Endodermal cell (in vitro differentiated cells): ENCODE results near the gene ACSL5. TPM values are rescaled to one million over a fixed set of nuclear protein-coding genes. Genes with fewer than 3 reads are reported as not detected.

Source experiments
- DNase-seq: peaks from one replicate; pipeline ENCODE4 v3.0.0-alpha.2; 2017
- H3K27ac ChIP-seq: 2 replicates; pipeline ENCODE4 v1.5.1; 2013; ENCODE audit warnings: mild to moderate bottlenecking, low read depth, low read length, moderate library complexity
- H3K27me3 ChIP-seq: 2 replicates; pipeline ENCODE4 v1.6.1; 2013; ENCODE audit warnings: mild to moderate bottlenecking, low read length, moderate library complexity; ENCODE audit not compliant: insufficient read depth, control insufficient read depth, poor library complexity, severe bottlenecking
- H3K36me3 ChIP-seq: 2 replicates; pipeline ENCODE4 v1.7.0; 2013; ENCODE audit warnings: mild to moderate bottlenecking, low read length, moderate library complexity; ENCODE audit not compliant: control insufficient read depth, insufficient read depth
- H3K4me1 ChIP-seq: one replicate; pipeline ENCODE4 v1.7.0; 2013; ENCODE audit warnings: low read length; ENCODE audit not compliant: control insufficient read depth, insufficient read depth
- H3K4me3 ChIP-seq: 2 replicates; pipeline ENCODE4 v1.5.1; 2013; ENCODE audit warnings: mild to moderate bottlenecking, low read length, moderate library complexity
- H3K9ac ChIP-seq: 2 replicates; pipeline ENCODE4 v1.6.1; 2013; ENCODE audit warnings: mild to moderate bottlenecking, low read length, moderate library complexity; ENCODE audit not compliant: poor library complexity, severe bottlenecking; ENCODE audit errors: extremely low read depth
- H3K9me3 ChIP-seq: 2 replicates; pipeline ENCODE4 v1.6.1; 2013; ENCODE audit warnings: mild to moderate bottlenecking, low read length, moderate library complexity; ENCODE audit not compliant: control insufficient read depth
- H3K27ac Mint-ChIP-seq: 2 replicates; pipeline ENCODE4 v1.8.0; 2020; ENCODE audit warnings: mixed read lengths
- H3K27me3 Mint-ChIP-seq: 2 replicates; pipeline ENCODE4 v1.8.0; 2021; ENCODE audit warnings: mild to moderate bottlenecking, mixed read lengths; ENCODE audit not compliant: insufficient read depth
- H3K36me3 Mint-ChIP-seq: 2 replicates; pipeline ENCODE4 v1.8.0; 2020; ENCODE audit warnings: low read depth, mixed read lengths
- H3K4me1 Mint-ChIP-seq: 2 replicates; pipeline ENCODE4 v1.8.0; 2020; ENCODE audit warnings: mixed read lengths
- H3K4me3 Mint-ChIP-seq: 2 replicates; pipeline ENCODE4 v1.8.0; 2020; ENCODE audit warnings: mild to moderate bottlenecking, moderate library complexity, mixed read lengths
- H3K9me3 Mint-ChIP-seq: 2 replicates; pipeline ENCODE4 v1.8.0; 2020; ENCODE audit warnings: mild to moderate bottlenecking, mixed read lengths
- WGBS, 2 experiments: methylation state at CpG; one replicate each; pipeline versions ENCODE4 v1.1.5 to v1.1.7; 2013; ENCODE audit warnings: missing lambda C conversion rate in 2 of 2, mixed read lengths in 1 of 2; ENCODE audit not compliant: insufficient coverage in 1 of 2, insufficient read length in 1 of 2; 5-methylcytosine and 5-hydroxymethylcytosine counted together
- total RNA-seq, 2 donors: library from RNA; stranded (reverse); fragmentation: NEBNext Ultra II Directional in 1 of 2; extraction: Animal tissue kit (Norgen Biotek cat#: 25700) in 1 of 2; gene quantifications; 2 replicates in 1 of 2; 3 replicates in 1 of 2; pipeline ENCODE4 v1.2.1, GENCODE V29; 2021
- TF ChIP-seq, protein P1 (sequence below): fragments of 200-600 bp; sonication (generic); conservative IDR thresholded peaks from 2 replicates; pipeline ENCODE4 v1.5.0; 2021; ENCODE audit warnings: antibody characterized with exemption, mild to moderate bottlenecking

ACSL5 gene
- total RNA-seq, 2 donors from 2014 or later: not detected

DNA sequence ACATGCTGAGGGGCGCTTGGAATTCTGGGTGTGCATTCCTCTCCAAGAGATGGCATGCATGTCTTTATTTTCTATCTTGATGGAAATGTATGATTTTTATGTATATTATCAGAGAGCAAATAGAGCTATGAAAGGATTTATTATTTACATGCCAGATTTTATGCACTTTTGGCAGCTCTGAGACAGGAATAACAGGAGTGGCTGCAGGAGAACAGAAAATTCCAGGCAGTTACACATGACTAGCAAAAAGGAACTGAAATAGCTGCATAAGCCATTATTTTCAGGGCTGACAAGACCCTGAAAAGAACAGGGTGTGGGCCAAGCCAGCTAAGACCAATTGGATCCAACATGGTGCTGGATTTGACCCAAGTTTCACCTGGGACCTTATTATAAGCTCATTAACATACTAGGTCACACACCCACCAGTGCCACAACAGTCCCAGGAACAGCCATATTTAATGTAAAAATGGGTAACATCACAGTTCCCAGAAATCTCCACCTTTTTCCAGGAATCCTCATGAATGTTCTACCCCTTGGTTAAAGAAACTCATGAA lies 43.2 kb upstream of the ACSL5 start:
- Histone ChIP-seq H3K27me3 (no peaks in the 10 kb centered on the region), H3K27ac (no peak overlapping the region), H3K9ac (no peak overlapping the region), H3K4me1 (peaks cover 9% of the 10 kb centered on the region), H3K9me3 (no peaks in the 10 kb centered on the region), H3K4me3 (no peak overlapping the region), H3K36me3 (no peaks in the 10 kb centered on the region)
- no peaks in the 10 kb centered on the region for H3K36me3 Mint-ChIP-seq
- H3K9me3 Mint-ChIP-seq: no peaks in the 10 kb centered on the region
- 94 to 100% methylated on average over 1 of the region's 1 CpG for WGBS, 2 experiments
- H3K4me3 Mint-ChIP-seq: no peak overlapping the region
- H3K27me3 Mint-ChIP-seq: peaks cover 8% of the 10 kb centered on the region
- no peak overlapping the region for H3K27ac Mint-ChIP-seq
- H3K4me1 Mint-ChIP-seq: peaks cover 9% of the 10 kb centered on the region
- TF ChIP-seq, protein P1, sequence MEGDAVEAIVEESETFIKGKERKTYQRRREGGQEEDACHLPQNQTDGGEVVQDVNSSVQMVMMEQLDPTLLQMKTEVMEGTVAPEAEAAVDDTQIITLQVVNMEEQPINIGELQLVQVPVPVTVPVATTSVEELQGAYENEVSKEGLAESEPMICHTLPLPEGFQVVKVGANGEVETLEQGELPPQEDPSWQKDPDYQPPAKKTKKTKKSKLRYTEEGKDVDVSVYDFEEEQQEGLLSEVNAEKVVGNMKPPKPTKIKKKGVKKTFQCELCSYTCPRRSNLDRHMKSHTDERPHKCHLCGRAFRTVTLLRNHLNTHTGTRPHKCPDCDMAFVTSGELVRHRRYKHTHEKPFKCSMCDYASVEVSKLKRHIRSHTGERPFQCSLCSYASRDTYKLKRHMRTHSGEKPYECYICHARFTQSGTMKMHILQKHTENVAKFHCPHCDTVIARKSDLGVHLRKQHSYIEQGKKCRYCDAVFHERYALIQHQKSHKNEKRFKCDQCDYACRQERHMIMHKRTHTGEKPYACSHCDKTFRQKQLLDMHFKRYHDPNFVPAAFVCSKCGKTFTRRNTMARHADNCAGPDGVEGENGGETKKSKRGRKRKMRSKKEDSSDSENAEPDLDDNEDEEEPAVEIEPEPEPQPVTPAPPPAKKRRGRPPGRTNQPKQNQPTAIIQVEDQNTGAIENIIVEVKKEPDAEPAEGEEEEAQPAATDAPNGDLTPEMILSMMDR: no peak
- DNase-seq: no peak

DNA sequence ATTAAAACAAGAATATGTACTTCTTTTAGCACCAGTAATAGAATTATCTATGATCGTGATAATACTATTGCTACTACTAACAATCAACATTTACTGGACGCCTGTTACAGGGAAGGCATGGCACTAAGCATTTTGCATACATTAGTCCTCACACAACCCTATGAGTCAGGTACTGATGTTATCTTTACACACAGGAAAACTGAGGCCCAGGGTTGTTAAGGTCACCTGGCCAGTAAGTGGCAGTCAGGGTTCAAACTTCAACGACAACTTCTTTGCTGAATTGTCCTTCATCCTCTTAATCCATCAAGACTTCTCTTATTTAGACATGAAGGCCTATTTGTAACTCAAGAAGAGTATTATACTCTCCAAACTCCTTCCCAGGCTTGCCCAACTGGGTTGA lies 41.9 kb upstream of the ACSL5 start:
- DNase-seq: no peak
- H3K36me3 Mint-ChIP-seq: no peaks in the 10 kb centered on the region
- H3K27me3 Mint-ChIP-seq: peaks cover 4% of the 10 kb centered on the region
- H3K4me1 Mint-ChIP-seq: peaks cover 13% of the 10 kb centered on the region
- peaks cover 14% of the 10 kb centered on the region for H3K4me1 ChIP-seq
- H3K9ac ChIP-seq: no peak overlapping the region
- no peak overlapping the region for H3K27ac ChIP-seq
- no peaks in the 10 kb centered on the region for H3K36me3 ChIP-seq
- H3K4me3 Mint-ChIP-seq: no peak overlapping the region
- TF ChIP-seq, protein P1: no peak
- no peaks in the 10 kb centered on the region for H3K27me3 ChIP-seq
- WGBS, 2 experiments: 92 to 97% methylated on average over 3 of the region's 3 CpGs
- no peak overlapping the region for H3K27ac Mint-ChIP-seq
- H3K9me3 ChIP-seq: no peaks in the 10 kb centered on the region
- H3K4me3 ChIP-seq: no peak overlapping the region
- no peaks in the 10 kb centered on the region for H3K9me3 Mint-ChIP-seq

DNA sequence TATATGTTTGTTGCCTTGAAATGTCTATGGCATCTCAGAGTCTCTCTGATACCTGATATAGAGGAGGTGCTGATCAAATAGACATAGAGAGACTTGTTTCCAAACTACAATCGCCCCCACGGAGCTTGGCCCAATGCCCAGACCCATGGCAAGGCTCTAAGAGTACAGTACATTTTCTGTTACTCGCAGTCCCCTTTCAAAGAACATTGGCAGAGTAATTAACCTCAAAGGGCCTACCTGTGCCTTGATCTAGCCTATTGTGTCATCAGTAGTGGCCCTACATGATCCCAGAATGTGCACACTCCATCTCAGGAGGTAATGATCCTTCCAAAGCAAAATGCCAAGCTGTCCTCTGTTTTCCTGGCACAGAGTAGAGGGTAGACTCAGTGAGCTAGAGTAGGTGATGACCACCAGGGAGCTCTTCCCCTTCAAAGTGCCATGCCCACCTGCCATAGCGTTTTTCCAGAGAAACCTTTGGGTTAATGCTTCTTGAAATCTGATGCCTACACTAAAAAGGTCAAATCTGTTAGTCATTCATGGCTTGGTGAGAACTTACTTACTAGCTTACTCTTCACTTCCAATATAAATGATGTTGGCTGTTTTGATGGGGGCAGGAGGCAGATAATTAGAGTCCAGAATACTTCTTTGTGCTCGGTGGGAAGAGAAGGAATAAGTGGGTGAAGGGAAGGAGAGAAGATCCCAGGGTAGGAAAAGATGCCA lies 41.2 kb upstream of the ACSL5 start:
- WGBS, 2 experiments: 91 to 95% methylated on average over 4 to 5 of the region's 5 CpGs
- Histone ChIP-seq H3K9me3 (no peaks in the 10 kb centered on the region), H3K4me3 (no peak overlapping the region), H3K36me3 (no peaks in the 10 kb centered on the region), H3K27me3 (no peaks in the 10 kb centered on the region), H3K27ac (no peak overlapping the region), H3K4me1 (peaks cover 14% of the 10 kb centered on the region), H3K9ac (no peak overlapping the region)
- TF ChIP-seq, protein P1: no peak
- Mint-ChIP-seq H3K4me1 (peaks cover 13% of the 10 kb centered on the region), H3K4me3 (no peak overlapping the region), H3K27ac (no peak overlapping the region), H3K36me3 (no peaks in the 10 kb centered on the region), H3K9me3 (no peaks in the 10 kb centered on the region), H3K27me3 (peaks cover 4% of the 10 kb centered on the region)
- DNase-seq: no peak
